NCI-H524 (cell line): ENCODE data around the gene OR51F2.
"Not testable (repeated sequence)": the region's sequence is repeated elsewhere in the genome, so short reads cannot be mapped to it uniquely, and the experiment has no call there.

ENCODE experiments used
- DNase-seq, 2 experiments: peaks; one replicate each; lab custom pipeline; 2025; lab: John Stamatoyannopoulos, UW

Gene OR51F2, protein sequence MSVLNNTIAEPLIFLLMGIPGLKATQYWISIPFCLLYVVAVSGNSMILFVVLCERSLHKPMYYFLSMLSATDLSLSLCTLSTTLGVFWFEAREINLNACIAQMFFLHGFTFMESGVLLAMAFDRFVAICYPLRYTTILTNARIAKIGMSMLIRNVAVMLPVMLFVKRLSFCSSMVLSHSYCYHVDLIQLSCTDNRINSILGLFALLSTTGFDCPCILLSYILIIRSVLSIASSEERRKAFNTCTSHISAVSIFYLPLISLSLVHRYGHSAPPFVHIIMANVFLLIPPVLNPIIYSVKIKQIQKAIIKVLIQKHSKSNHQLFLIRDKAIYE

DNA sequence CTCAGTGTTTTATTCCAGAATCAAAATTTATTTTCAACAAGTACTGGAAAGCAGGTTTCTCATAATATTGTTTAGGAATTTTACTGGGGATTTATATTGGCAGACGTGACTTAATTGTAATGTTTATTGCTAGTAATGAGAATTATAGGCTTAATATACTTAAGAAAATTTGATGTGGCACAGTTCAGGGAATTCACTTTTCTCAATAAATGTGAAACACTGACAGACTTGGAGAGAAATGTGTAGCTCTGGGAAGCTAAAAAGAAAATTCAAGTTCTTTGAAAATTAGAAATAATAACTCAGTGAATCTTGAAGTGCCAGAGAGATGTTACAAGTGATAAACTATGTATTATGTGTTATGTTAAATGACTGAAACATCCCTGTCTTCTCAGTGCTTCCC, at the start of gene OR51F2:
OR51F2 (plus strand) TSS at position 301 of the 400 bp plus-strand sequence. CDS start 101 bp downstream, outside the sequence.
- DNase-seq = no peak

DNA sequence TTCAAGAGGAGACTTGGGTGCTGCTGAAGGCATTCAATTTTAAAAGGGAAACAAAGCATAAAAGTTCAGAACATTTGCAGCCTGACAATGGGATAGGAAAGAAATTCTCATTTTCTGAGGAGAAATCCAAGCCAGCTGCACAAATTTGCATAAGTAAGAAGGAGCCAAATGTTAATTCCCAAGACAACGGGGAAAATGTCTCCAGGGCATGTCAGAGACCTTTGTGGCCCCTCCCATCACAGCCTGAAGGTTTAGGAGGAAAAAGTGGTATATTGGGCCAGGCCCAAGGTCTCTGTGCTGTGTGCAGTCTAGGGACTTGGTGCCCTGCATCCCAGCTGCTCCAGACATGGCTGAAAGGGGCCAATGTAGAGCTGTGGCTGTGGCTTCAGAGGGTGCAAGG, 38.7 kb upstream of the OR51F2 start:
- no peak for DNase-seq

DNA sequence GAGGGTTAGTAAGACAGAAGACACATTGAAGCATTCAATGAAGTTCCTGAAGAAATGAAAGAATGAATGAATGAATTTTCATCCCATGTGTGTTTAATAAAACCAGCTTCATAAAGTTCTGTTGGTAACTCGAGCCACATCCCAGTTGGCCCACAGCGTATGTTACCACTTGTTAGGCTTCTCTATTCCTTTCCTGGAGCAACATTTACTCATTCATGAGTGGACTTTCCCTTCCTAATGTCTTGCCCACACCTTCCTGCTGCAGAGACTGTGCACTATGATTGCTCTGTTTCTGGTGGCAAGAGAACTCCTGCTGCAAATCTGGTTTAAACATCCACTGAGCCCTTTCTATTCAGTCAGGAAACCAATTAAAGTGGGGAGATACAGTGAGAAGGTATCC, 23.9 kb upstream of the OR51F2 start:
- DNase-seq = no peak

DNA sequence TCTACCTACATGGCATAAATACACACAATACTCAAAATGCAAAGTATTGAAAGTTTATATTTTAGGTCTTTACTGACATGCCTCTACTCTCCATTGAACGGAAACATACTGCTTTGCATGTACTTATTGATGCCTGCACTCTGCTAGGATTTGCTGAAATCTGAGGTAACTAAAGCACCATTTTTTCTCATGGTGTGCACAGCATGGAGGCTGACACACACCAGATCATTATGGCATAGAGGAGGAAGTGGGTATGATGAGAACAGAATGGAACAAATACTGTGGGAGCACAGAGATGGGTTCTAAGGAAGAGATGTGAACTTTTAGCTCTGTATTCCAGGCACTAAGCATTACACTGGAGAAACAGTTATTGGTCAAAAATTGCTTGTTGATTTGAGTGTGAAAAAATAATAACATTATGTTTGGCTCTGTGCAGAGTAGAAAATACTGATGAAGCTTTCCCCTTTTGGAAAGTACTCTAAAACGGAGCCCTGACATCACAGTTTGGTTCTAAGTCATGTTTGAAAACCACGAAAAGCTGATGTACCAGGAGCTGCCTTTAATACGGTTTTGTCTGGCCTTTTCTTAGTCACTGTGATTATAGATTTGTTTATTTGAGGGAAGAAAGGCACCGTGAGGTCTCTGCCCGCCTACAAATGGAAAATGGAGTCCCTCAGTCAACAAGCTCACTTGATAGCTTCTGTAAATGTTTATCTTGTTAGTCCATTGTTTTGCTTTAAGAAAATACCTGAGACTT, 22.5 kb upstream of the OR51F2 start:
- no peak for DNase-seq

DNA sequence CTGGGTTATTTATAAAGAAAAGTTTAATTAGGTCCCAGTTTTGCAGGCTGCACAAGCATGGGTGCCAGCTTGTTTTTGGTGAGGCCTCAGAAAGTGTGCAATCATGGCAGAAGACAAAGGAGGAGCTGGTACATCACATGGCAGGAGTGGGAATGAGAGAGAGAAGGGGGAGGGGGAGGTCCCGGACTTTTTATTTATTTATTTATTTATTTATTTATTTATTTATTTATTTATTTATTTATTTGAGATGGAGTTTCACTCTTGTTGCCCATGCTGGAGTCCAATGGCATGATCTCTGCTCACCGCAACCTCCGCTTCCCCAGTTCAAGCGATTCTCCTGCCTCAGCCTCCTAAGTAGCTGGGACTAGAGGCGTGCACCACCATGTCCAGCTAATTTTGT, 19.8 kb upstream of the OR51F2 start:
- DNase-seq = not testable (repeated sequence)

DNA sequence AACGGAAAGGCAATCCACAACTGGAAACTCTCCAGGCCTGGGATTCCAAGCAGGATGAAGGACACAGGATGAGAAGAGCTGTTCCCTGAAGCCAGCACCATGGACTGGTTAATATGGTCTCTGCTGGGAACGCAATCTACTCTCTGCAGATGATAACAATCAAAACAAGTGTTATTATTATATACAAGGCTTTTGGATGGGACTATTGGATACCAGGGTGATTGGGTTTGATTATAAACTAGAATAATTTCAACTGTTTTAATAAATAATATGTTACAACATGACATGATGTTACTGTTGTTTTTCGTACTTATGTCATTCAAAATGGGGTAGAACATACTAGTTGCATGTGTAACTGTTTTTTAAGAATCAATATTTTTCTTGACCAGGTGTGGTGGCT, 16.8 kb upstream of the OR51F2 start, which contains the start of gene OR52R1:
OR52R1 (minus strand) TSS at position 101 of the 400 bp plus-strand sequence; CDS start at position 101, 0 bp downstream.
- no peak for DNase-seq

DNA sequence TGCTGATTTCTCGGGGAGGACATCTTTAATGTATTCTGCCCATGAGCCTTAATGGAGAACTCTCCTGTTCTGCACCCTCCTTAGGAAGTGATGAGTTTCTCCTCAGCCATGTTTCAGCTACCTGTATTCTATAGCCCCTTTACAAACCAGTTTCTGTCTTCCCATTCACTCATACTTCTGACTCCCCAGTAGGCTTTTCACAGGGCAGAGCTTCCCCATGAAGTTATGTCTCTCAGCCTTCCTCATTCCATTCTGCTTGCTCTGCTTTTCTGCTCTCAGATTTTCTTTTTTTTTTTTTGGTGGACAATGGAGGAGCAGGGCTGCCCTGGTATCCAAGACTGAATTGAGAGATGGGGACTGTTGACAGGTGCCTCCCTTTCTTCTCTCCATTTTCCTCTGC, 12.6 kb upstream of the OR51F2 start:
- DNase-seq = no peak

DNA sequence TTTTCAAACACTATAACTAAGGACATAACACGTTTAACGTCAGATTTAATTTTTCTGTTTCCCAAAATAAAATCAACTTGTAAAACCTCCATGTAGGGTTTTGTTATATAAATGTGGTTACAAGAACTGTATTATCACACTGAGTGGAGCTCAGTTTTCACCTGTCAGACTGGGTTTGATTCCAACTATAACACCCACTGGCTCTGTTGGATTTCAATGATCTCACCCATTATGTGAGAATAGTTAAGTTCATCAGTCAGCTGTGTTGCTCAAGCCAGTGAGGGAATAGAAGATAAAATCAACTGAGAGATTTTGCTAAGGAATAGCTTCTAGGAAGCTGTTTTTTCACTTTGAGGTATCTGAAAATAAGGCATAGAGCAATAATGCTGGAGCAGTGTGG, 11.9 kb upstream of the OR51F2 start:
- DNase-seq = no peak

DNA sequence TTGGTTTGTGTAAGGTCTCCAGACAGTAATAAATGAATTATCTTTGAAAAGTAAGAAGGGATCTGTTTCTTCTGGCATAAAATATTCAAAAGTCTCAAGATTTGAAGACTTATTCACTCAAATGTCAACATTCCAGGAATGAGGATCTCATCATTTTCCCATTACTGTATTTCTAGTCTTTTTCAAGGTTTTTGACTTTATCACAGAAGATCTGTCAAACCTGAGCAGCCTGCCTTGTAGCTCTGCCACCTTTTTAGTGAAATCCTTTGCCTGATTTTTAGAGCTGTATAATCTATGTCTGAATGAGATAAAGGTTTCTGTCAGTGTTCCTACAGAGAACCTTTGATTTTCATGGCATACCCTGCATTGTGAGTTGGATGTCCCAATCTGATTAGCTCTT, 4.0 kb downstream of the OR51F2 start:
- DNase-seq = no peak

DNA sequence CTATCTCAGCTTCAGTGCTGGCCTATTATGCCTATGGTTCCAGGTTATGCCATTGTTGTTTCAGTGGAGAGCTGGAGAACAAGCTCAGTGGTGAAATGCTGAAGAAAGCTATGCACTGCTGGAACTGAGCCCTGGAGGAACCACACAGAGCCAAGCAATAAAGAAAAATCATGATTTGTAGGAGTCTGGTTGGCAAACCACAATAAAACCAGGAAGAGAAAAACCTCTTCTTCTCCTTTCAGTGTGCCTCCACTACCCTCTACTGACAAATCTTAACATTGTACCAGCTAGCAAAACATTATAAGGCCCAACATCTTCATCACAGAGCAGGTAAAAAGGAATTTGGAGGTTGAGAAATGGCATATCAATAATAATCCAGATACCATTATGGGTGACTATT, 5.3 kb downstream of the OR51F2 start:
- DNase-seq = peak in 1 of 2 experiments; percentile 25

DNA sequence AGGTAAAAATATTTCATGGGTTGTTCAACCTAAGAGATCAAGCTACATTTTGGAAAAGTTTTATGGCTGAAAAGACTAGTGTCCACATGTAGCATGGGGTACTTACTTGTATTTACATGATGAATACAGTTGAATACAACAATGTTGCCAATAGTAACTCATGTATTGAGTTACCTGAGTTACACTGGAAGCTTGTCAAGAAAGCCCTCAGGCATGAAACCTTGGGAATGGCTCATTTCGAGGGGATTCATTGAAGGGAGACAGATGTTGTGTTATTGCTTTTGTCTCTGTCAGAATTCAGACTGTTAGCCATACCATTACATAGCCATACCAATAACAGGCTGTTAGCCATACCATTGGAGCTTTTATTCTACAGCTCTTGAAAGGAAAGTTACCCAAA, 9.2 kb downstream of the OR51F2 start:
- no peak for DNase-seq

DNA sequence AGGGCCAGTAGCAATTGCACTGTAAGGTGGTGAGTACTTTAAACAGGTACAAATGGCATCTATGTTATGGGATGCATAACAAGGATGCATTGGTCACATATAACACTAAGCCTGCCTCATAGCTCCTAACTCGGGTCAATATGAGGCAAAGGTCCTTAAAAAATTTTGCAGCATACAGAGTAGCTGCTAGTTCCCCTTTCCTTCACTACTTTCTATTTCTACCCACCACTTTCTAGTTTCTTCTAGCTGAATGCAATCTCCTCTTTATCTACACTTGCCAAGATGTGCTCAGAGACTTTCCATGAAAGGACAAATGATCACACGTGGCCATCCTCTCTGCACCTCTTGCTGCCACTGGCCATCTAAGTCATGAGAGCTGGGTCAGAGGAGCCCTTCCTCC, 9.8 kb downstream of the OR51F2 start:
- DNase-seq = no peak

DNA sequence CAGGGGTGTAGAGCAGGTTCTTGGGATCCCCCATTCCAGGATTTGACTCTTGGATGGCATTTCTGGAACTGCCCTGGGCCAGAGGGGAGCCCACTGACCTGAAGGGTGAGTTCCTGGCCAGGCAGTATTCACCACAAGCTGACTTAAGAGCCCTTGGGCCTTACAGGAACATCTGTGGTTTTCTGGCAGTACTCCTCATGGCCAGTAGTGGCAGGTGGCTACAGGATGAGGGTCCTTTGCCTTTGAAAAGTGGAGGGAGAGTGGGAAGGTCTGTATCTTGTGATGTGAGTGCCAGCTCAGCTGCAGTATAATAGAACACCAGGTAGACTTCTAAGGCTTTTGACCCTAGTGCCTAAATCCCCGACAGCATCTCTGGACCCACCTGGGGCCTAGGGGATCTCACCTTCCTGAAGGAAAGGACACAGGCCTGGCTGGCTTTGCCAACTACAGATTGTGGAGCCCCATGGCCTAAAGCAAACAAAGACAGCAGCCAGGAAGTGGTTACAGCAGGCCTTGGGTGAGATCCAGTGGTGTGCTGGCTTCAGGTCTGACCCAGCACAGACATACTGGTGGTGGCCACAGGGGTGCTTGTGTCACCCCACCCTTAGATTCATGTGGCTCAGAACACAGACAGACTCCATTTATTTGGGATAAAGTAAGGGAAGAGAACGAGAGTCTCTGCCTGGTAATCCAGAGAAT, 18.9 kb downstream of the OR51F2 start:
- DNase-seq = peak in 1 of 2 experiments; percentile 10

DNA sequence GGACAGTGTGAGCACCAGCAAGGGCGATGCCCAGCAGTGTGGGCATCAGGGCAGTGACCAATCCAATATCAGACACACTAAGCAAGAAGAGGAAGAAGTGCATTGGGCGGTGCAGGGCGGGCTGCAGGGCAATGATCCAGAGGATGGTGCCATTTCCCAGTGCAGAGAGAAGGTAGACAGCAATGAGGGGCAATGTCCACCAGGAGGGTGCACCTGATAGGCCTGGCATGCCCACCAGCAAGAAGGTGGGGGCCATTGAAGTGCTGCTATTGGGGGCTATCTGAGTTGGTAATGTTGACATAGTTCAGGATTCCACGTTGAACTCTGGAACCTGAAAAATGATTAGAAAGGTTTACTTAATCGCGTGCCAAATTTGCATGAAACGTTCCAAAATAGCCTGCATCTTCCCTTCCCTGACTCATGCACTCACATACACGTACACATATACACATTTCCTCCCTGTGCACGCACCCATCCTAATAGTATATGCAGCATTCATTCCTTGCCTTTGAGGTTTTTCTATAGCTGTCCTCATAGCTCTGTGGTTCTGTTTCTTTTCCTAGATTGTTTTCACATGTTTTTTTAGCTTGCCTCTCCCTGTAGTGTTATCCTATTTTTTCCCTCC, 27.9 kb downstream of the OR51F2 start, which contains the start of gene OR51S1:
OR51S1 (minus strand) TSS at position 301 of the 625 bp plus-strand sequence; CDS start at position 301, 0 bp downstream.
- no peak for DNase-seq

DNA sequence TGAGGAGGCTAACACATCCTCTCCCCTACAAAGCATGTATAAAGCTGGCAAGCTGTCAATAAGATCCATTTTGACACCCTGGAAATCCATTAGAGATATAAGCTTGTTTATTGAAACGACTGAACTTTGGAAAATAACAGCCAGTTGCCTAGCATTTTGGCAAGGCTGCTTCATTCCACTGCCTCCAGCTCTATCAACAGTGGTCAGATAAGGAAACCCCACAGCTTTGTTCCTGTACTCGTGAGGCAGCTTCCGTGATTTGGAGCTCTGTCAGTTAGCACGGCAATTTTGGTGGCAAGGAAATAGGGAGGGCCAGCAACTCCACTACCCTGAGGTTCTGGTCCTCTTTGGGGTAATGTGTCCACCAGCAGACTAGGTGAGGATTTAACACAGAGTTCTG, 29.9 kb downstream of the OR51F2 start:
- no peak for DNase-seq

DNA sequence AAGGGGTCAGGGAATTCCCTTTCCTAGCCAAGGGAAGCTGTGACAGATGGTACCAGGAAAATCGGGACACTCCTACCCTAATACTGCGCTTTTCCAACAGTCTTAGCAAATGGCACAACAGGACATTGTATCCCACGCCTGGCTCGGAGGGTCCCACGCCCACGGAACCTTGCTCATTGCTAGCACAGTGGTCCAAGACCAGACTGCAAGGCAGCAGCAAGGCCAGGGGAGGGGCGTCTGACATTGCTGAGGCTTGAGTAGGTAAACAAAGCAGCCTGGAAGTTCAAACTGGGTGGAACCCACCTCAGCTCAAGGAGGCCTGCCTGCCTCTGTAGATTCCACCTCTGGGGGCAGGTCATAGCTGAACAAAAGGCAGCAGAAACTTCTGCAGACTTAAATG, 33.2 kb downstream of the OR51F2 start:
- DNase-seq = not testable (repeated sequence)

DNA sequence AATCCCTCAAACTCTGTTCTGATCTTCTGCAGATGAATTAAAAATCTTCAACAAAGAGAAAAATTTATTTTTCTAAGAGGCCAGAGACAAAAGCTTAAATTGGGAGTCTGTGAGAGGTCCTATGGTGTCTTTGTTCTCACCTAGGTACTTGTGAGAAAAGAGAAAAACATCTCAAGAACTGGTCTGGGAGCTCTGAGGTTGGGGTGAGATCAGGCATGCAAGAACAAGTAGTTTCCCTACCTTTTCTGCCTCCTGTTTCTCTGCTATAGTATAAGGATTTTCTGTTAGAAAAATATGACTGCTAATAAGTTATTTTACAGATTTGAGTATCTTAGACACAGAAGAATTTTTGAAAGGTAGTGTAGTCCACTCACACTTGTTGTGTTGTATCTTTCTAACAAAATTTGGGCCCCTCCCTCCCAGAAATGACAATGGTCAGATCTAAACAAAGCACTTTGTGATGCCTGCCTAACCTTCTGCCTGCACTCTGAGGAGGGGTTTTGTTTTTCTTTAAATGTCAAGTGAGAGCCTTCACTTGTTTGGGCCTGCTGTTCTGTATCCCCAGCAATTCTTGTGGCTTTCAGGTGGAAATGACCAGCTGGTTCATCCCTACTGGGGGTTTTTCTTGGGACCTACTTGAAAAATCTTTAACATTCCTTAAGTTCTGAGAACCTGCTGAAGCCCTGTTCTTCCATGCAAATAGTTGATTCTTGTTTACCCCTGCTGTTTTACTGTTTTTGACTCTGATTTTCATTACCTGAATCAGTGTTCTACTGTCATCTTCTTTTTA, 41.5 kb downstream of the OR51F2 start:
- no peak for DNase-seq

DNA sequence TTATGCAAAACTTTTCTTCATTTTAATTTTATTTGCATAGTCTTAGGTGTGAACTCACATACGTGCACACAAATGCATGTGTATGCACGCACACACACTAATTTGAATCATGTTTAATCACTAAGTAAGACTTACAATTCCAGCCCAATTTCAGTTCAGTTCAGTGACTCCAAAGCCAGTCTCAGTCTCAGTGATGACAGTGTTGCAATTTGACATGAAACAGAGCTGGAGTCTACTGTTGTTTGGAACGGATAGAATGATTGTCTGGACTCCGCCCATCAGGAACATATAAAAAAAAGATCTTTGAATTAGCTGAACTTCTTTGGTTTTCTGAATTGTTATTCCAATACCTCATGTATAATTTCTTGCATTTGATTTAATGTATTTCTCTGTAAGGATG, 42.8 kb downstream of the OR51F2 start:
- no peak for DNase-seq

DNA sequence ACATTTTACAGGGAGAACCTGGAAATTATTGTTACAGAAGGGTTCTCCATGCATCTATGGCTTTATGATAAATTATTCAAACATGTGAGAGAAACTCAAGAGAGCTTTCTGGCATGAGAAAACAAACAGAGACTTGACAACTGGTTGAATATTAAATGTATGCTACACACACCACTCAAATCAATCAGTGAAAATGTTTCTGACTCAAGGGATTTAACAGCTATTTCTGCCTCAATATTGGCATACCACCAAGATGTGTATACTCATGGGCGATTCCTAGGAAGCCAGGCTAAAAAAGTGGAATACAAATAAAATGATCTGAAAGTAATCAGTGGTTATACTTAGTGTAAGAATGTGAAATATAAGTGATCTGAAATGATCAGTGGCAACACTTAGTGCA, 44.7 kb downstream of the OR51F2 start:
- no peak for DNase-seq
